Measurements from ENCODE around the gene GJD3. TPM values are rescaled to one million over a fixed set of nuclear protein-coding genes. Genes with fewer than 3 reads are reported as not detected.
A peak's percentile ranks its signal among the peaks of the same experiment; 100 is the strongest.
"Not testable (repeated sequence)": the region's sequence is repeated elsewhere in the genome, so short reads cannot be mapped to it uniquely, and the experiment has no call there.

The GJD3 gene
- under 1 TPM; 0.40 to 0.85 TPM for total RNA-seq

GRCh38 chr17:40364121-40364861 is at the start of gene GJD3:
Gene GJD3 (minus strand): TSS chr17:40364737. CDS start chr17:40363815, 922 bp downstream.
- TF ChIP-seq CTCF (IDR thresholded peaks at IDR 0.05): no peak
- no peaks in the 10 kb centered on the region for H3K9me3 ChIP-seq
- no peaks in the 10 kb centered on the region for H3K36me3 ChIP-seq
- DNase-seq: no peak
- H3K9ac ChIP-seq (ENCODE audit: low read depth in 2 of 2, low read length in 2 of 2): peak within 1 kb of the TSS; percentile 55 to 58
- peak within 1 kb of the TSS; percentile 59 for H3K4me3 ChIP-seq
- no peaks in the 10 kb centered on the region for H3K27me3 ChIP-seq
- no peaks in the 10 kb centered on the region for H3K4me1 ChIP-seq
- H3K27ac ChIP-seq: no peak within 1 kb of the TSS
- intact Hi-C loops (cut with DNase I): loop anchor here (5.0 kb wide), 1 partner anchor 53 kb away; the partner anchor contains the start of gene TOP2A

GRCh38 chr17:40414312-40414711 is 49.8 kb upstream of the GJD3 start:
- intact Hi-C loops (cut with DNase I); H3K4me3 ChIP-seq; H3K36me3 ChIP-seq; H3K9ac ChIP-seq (ENCODE audit: low read depth in 2 of 2, low read length in 2 of 2); H3K27me3 ChIP-seq; DNase-seq; H3K27ac ChIP-seq; H3K9me3 ChIP-seq; H3K4me1 ChIP-seq: not testable (repeated sequence)

- intact Hi-C loops (cut with DNase I): no loop called here
- no peak overlapping the region for H3K4me3 ChIP-seq
- no peaks in the 10 kb centered on the region for H3K27me3 ChIP-seq
These were observed 48.3 kb upstream of the GJD3 start for GRCh38 chr17:40412880-40413279.

GRCh38 chr17:40411821-40412220 is 47.3 kb upstream of the GJD3 start:
- no peaks in the 10 kb centered on the region for H3K9me3 ChIP-seq
- intact Hi-C loops (cut with DNase I): no loop called here
- TF ChIP-seq CTCF (IDR thresholded peaks at IDR 0.05): no peak
- no peaks in the 10 kb centered on the region for H3K27me3 ChIP-seq
- no peaks in the 10 kb centered on the region for H3K4me1 ChIP-seq
- no peak overlapping the region for H3K4me3 ChIP-seq
- no peak overlapping the region for H3K9ac ChIP-seq (ENCODE audit: low read depth in 2 of 2, low read length in 2 of 2)
- no peak overlapping the region for H3K27ac ChIP-seq
- no peak for DNase-seq
- H3K36me3 ChIP-seq: no peaks in the 10 kb centered on the region

More at GRCh38 chr17:40412880-40413279, 48.3 kb upstream of the GJD3 start:
- no peak for TF ChIP-seq CTCF (IDR thresholded peaks at IDR 0.05)
- no peaks in the 10 kb centered on the region for H3K9me3 ChIP-seq
- H3K27ac ChIP-seq: no peak overlapping the region
- no peak overlapping the region for H3K9ac ChIP-seq (ENCODE audit: low read depth in 2 of 2, low read length in 2 of 2)
- no peaks in the 10 kb centered on the region for H3K36me3 ChIP-seq
- no peaks in the 10 kb centered on the region for H3K4me1 ChIP-seq
- no peak for DNase-seq

GRCh38 chr17:40410082-40410481 is 45.5 kb upstream of the GJD3 start:
- Histone ChIP-seq H3K27ac (no peak overlapping the region), H3K4me1 (no peaks in the 10 kb centered on the region), H3K36me3 (no peaks in the 10 kb centered on the region), H3K9me3 (no peaks in the 10 kb centered on the region), H3K9ac (ENCODE audit: low read depth in 2 of 2, low read length in 2 of 2) (no peak overlapping the region), H3K27me3 (no peaks in the 10 kb centered on the region), H3K4me3 (no peak overlapping the region)
- TF ChIP-seq CTCF (IDR thresholded peaks at IDR 0.05): no peak
- DNase-seq: no peak
- intact Hi-C loops (cut with DNase I): no loop called here

- H3K4me3 ChIP-seq; H3K4me1 ChIP-seq; H3K36me3 ChIP-seq; H3K27ac ChIP-seq; DNase-seq; H3K9ac ChIP-seq (ENCODE audit: low read depth in 2 of 2, low read length in 2 of 2); H3K9me3 ChIP-seq; H3K27me3 ChIP-seq; intact Hi-C loops (cut with DNase I): not testable (repeated sequence)
These were observed 45.0 kb upstream of the GJD3 start for GRCh38 chr17:40409540-40409939.
